Tibial nerve (tissue), 4 donors: ENCODE data around the gene C16orf96. TPM values are rescaled to one million over a fixed set of nuclear protein-coding genes. Genes with fewer than 3 reads are reported as not detected.

Source experiments
- DNase-seq, 2 donors: peaks; one replicate each; pipeline ENCODE4 v3.0.0-alpha.2; 2019; ENCODE audit warnings: low spot score in 2 of 2
- H3K27ac ChIP-seq, 4 donors: fragments of 200-600 bp; sonication (generic) in 3 of 4; one replicate each; pipeline ENCODE4 v1.5.1; 2017 to 2019; ENCODE audit warnings: mild to moderate bottlenecking in 1 of 4
- H3K27me3 ChIP-seq, 2 donors: fragments of 200-600 bp; sonication (generic) in 1 of 2; one replicate each; pipeline versions ENCODE4 v1.5.1 to v1.6.0; 2017 to 2019
- H3K36me3 ChIP-seq, 3 donors: fragments of 200-600 bp; sonication (generic); one replicate each; pipeline ENCODE4 v1.5.1; 2018 to 2019
- H3K4me1 ChIP-seq, 4 donors: fragments of 200-600 bp; sonication (generic) in 3 of 4; one replicate each; pipeline ENCODE4 v1.5.1; 2017 to 2019
- H3K4me3 ChIP-seq, 4 donors: fragments of 200-600 bp; sonication (generic) in 3 of 4; one replicate each; pipeline ENCODE4 v1.5.1; 2017 to 2019; ENCODE audit warnings: mild to moderate bottlenecking in 1 of 4, moderate library complexity in 1 of 4
- H3K9me3 ChIP-seq, 4 donors: fragments of 200-600 bp; sonication (generic) in 3 of 4; one replicate each; pipeline ENCODE4 v1.5.1; 2017 to 2019
- EP300 ChIP-seq, 2 donors: sonication (generic); formaldehyde crosslinking; IDR thresholded peaks; one replicate each; pipeline ENCODE4 v1.6.1; 2017; ENCODE audit warnings: antibody characterized with exemption in 2 of 2, mild to moderate bottlenecking in 1 of 2
- POLR2A ChIP-seq, 2 donors: fragments of 450-650 bp; IDR thresholded peaks; one replicate each; pipeline ENCODE4 v1.6.1; 2017; ENCODE audit warnings: antibody characterized with exemption in 2 of 2, mild to moderate bottlenecking in 2 of 2, moderate library complexity in 2 of 2
- WGBS, 2 donors: methylation state at CpG; one replicate each; pipeline ENCODE4 v1.1.5; 2018; 5-methylcytosine and 5-hydroxymethylcytosine counted together
- total RNA-seq, 4 donors: library from RNA; depleted of rRNA; stranded (reverse); fragments of >200 nt; gene quantifications; one replicate each; pipeline ENCODE4 v1.1.0, GENCODE V29; 2016
- TF ChIP-seq, protein P1 (sequence below), 5 experiments: fragments of 200-600 bp in 3 of 5; fragments of 450-650 bp in 2 of 5; sonication (generic) in 3 of 5; IDR thresholded peaks; one replicate each; pipeline ENCODE4 v1.5.1; 2016 to 2019; ENCODE audit warnings: antibody characterized with exemption in 5 of 5, mild to moderate bottlenecking in 3 of 5, moderate library complexity in 2 of 5

The C16orf96 gene
- under 1 TPM in 2 of 4 donors, not detected in 2; 0.20 to 0.21 TPM for total RNA-seq

- no peaks in the 10 kb centered on the region for H3K9me3 ChIP-seq
- H3K4me1 ChIP-seq, result no peaks in the 10 kb centered on the region
- TF ChIP-seq POLR2A (IDR thresholded peaks at IDR 0.05), result no peak
- no peak for TF ChIP-seq EP300 (IDR thresholded peaks at IDR 0.05)
- TF ChIP-seq, protein P1, sequence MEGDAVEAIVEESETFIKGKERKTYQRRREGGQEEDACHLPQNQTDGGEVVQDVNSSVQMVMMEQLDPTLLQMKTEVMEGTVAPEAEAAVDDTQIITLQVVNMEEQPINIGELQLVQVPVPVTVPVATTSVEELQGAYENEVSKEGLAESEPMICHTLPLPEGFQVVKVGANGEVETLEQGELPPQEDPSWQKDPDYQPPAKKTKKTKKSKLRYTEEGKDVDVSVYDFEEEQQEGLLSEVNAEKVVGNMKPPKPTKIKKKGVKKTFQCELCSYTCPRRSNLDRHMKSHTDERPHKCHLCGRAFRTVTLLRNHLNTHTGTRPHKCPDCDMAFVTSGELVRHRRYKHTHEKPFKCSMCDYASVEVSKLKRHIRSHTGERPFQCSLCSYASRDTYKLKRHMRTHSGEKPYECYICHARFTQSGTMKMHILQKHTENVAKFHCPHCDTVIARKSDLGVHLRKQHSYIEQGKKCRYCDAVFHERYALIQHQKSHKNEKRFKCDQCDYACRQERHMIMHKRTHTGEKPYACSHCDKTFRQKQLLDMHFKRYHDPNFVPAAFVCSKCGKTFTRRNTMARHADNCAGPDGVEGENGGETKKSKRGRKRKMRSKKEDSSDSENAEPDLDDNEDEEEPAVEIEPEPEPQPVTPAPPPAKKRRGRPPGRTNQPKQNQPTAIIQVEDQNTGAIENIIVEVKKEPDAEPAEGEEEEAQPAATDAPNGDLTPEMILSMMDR (IDR thresholded peaks at IDR 0.05), result no peak
- 80 to 83% methylated on average over 4 of the region's 4 CpGs for WGBS, 2 donors
- H3K27me3 ChIP-seq, result no peaks in the 10 kb centered on the region
- H3K4me3 ChIP-seq, result no peak within 1 kb of the TSS
- H3K36me3 ChIP-seq, result no peaks in the 10 kb centered on the region
- no peak for DNase-seq
- no peak within 1 kb of the TSS for H3K27ac ChIP-seq
These were observed at the start of gene C16orf96 for GRCh38 chr16:4556112-4556511. Gene C16orf96 (plus strand): TSS chr16:4556340. CDS start chr16:4556490, 150 bp downstream.

- TF ChIP-seq, protein P1 (IDR thresholded peaks at IDR 0.05), result peak; percentile 62 to 88 (median 82)
- no peak for TF ChIP-seq POLR2A (IDR thresholded peaks at IDR 0.05)
- TF ChIP-seq EP300 (IDR thresholded peaks at IDR 0.05), result peak in 1 of 2 donors; percentile 42
- no peak overlapping the region for H3K4me3 ChIP-seq
- H3K9me3 ChIP-seq, result no peaks in the 10 kb centered on the region
- H3K27ac ChIP-seq, result peak overlapping the region in 2 of 4 donors; percentile 55 to 75
- DNase-seq, result peak in 1 of 2 donors; percentile 76
- H3K4me1 ChIP-seq, result peaks cover 0 to 48% (median 15%) of the 10 kb centered on the region in 4 donors
- no peaks in the 10 kb centered on the region for H3K27me3 ChIP-seq
- peaks cover 0 to 57% (median 25%) of the 10 kb centered on the region in 3 donors for H3K36me3 ChIP-seq
- WGBS, 2 donors, result 0 to 5% methylated on average over 1 to 3 of the region's 3 CpGs
These were observed 49.7 kb upstream of the C16orf96 start for GRCh38 chr16:4506450-4506849.

GRCh38 chr16:4507588-4508345, 48.4 kb upstream of the C16orf96 start:
- DNase-seq, result no peak
- Histone ChIP-seq H3K9me3 (no peaks in the 10 kb centered on the region), H3K36me3 (peaks cover 0 to 70% (median 30%) of the 10 kb centered on the region in 3 donors), H3K4me1 (peaks cover 0 to 48% (median 12%) of the 10 kb centered on the region in 4 donors), H3K27me3 (no peaks in the 10 kb centered on the region), H3K4me3 (no peak overlapping the region), H3K27ac (no peak overlapping the region)
- WGBS, 2 donors, result 82 to 83% methylated on average over 17 of the region's 17 CpGs
- TF ChIP-seq EP300 (IDR thresholded peaks at IDR 0.05), result no peak
- TF ChIP-seq, protein P1 (IDR thresholded peaks at IDR 0.05), result no peak
- no peak for TF ChIP-seq POLR2A (IDR thresholded peaks at IDR 0.05)

- DNase-seq, result no peak
- TF ChIP-seq, protein P1 (IDR thresholded peaks at IDR 0.05), result no peak
- TF ChIP-seq POLR2A (IDR thresholded peaks at IDR 0.05) (no peak), EP300 (IDR thresholded peaks at IDR 0.05) (no peak)
- peaks cover 0 to 80% (median 34%) of the 10 kb centered on the region in 3 donors for H3K36me3 ChIP-seq
- H3K4me1 ChIP-seq, result peaks cover 0 to 48% (median 15%) of the 10 kb centered on the region in 4 donors
- no peak overlapping the region for H3K27ac ChIP-seq
- H3K27me3 ChIP-seq, result no peaks in the 10 kb centered on the region
- 88 to 95% methylated on average over 1 to 3 of the region's 3 CpGs for WGBS, 2 donors
- no peaks in the 10 kb centered on the region for H3K9me3 ChIP-seq
- no peak overlapping the region for H3K4me3 ChIP-seq
These were observed 47.3 kb upstream of the C16orf96 start for GRCh38 chr16:4508806-4509205.

GRCh38 chr16:4509420-4509819, 46.7 kb upstream of the C16orf96 start:
- Histone ChIP-seq H3K4me3 (no peak overlapping the region), H3K27ac (no peak overlapping the region), H3K9me3 (no peaks in the 10 kb centered on the region), H3K36me3 (peaks cover 0 to 82% (median 34%) of the 10 kb centered on the region in 3 donors), H3K4me1 (peaks cover 0 to 52% (median 18%) of the 10 kb centered on the region in 4 donors), H3K27me3 (no peaks in the 10 kb centered on the region)
- TF ChIP-seq, protein P1 (IDR thresholded peaks at IDR 0.05), result no peak
- TF ChIP-seq EP300 (IDR thresholded peaks at IDR 0.05) (no peak), POLR2A (IDR thresholded peaks at IDR 0.05) (no peak)
- no peak for DNase-seq
- WGBS, 2 donors, result 82 to 89% methylated on average over 8 of the region's 8 CpGs
